Measurements from ENCODE around the gene KSR1.

Gene KSR1

GRCh38 chr17:27564463-27564862 lies 108.2 kb downstream of the KSR1 start:
- TF ChIP-seq CTCF (IDR thresholded peaks at IDR 0.05): no peak
- Histone ChIP-seq H3K27ac (no peak overlapping the region), H3K4me1 (ENCODE audit: control insufficient read depth in 1 of 2, insufficient read depth in 1 of 2, low read depth in 1 of 2, low read length in 1 of 2) (peaks cover 15 to 18% of the 10 kb centered on the region in 2 experiments), H3K27me3 (no peaks in the 10 kb centered on the region), H3K36me3 (no peaks in the 10 kb centered on the region), H3K4me3 (ENCODE audit: low read depth in 1 of 2, low read length in 1 of 2) (no peak overlapping the region), H3K9me3 (no peaks in the 10 kb centered on the region)

- H3K9me3 ChIP-seq: no peaks in the 10 kb centered on the region
- no peaks in the 10 kb centered on the region for H3K27me3 ChIP-seq
- H3K36me3 ChIP-seq: no peaks in the 10 kb centered on the region
- peaks cover 0 to 2% of the 10 kb centered on the region in 2 experiments for H3K4me1 ChIP-seq (ENCODE audit: control insufficient read depth in 1 of 2, insufficient read depth in 1 of 2, low read depth in 1 of 2, low read length in 1 of 2)
- TF ChIP-seq CTCF (IDR thresholded peaks at IDR 0.05): no peak
- no peak overlapping the region for H3K4me3 ChIP-seq (ENCODE audit: low read depth in 1 of 2, low read length in 1 of 2)
- no peak overlapping the region for H3K27ac ChIP-seq
Measured at GRCh38 chr17:27565874-27566670, 109.8 kb downstream of the KSR1 start.

GRCh38 chr17:27566671-27567562 lies 110.7 kb downstream of the KSR1 start:
- TF ChIP-seq CTCF (IDR thresholded peaks at IDR 0.05): no peak
- no peak overlapping the region for H3K27ac ChIP-seq
- no peaks in the 10 kb centered on the region for H3K4me1 ChIP-seq (ENCODE audit: control insufficient read depth in 1 of 2, insufficient read depth in 1 of 2, low read depth in 1 of 2, low read length in 1 of 2)
- no peak overlapping the region for H3K4me3 ChIP-seq (ENCODE audit: low read depth in 1 of 2, low read length in 1 of 2)
- no peaks in the 10 kb centered on the region for H3K36me3 ChIP-seq
- no peaks in the 10 kb centered on the region for H3K9me3 ChIP-seq
- H3K27me3 ChIP-seq: no peaks in the 10 kb centered on the region

GRCh38 chr17:27567563-27567859 lies 111.3 kb downstream of the KSR1 start:
- H3K4me1 ChIP-seq (ENCODE audit: control insufficient read depth in 1 of 2, insufficient read depth in 1 of 2, low read depth in 1 of 2, low read length in 1 of 2): no peaks in the 10 kb centered on the region
- H3K4me3 ChIP-seq (ENCODE audit: low read depth in 1 of 2, low read length in 1 of 2): no peak overlapping the region
- no peaks in the 10 kb centered on the region for H3K36me3 ChIP-seq
- TF ChIP-seq CTCF (IDR thresholded peaks at IDR 0.05): no peak
- H3K27me3 ChIP-seq: no peaks in the 10 kb centered on the region
- H3K9me3 ChIP-seq: no peaks in the 10 kb centered on the region
- H3K27ac ChIP-seq: no peak overlapping the region

- TF ChIP-seq CTCF (IDR thresholded peaks at IDR 0.05): no peak
- Histone ChIP-seq H3K27me3 (no peaks in the 10 kb centered on the region), H3K27ac (no peak overlapping the region), H3K9me3 (no peaks in the 10 kb centered on the region), H3K36me3 (no peaks in the 10 kb centered on the region), H3K4me3 (ENCODE audit: low read depth in 1 of 2, low read length in 1 of 2) (no peak overlapping the region), H3K4me1 (ENCODE audit: control insufficient read depth in 1 of 2, insufficient read depth in 1 of 2, low read depth in 1 of 2, low read length in 1 of 2) (no peaks in the 10 kb centered on the region)
Measured at GRCh38 chr17:27568216-27568615, 112.0 kb downstream of the KSR1 start.
